SHP77 treated with DMSO at 0.1 percent for 48 hours (cell line): Measurements from ENCODE around the gene ZDHHC7.
"Not testable (repeated sequence)": the region's sequence is repeated elsewhere in the genome, so short reads cannot be mapped to it uniquely, and the experiment has no call there.

ENCODE experiments used
- DNase-seq: peaks from one replicate; lab custom pipeline; 2025; lab: John Stamatoyannopoulos, UW

The ZDHHC7 gene

GRCh38 chr16:85042606-85043005 lies 31.3 kb upstream of the ZDHHC7 start:
- DNase-seq: no peak

- no peak for DNase-seq
Observed at GRCh38 chr16:85042167-85042526, 30.8 kb upstream of the ZDHHC7 start.

GRCh38 chr16:85041219-85042166 lies 30.2 kb upstream of the ZDHHC7 start:
- DNase-seq: no peak

GRCh38 chr16:85040685-85041084 lies 29.4 kb upstream of the ZDHHC7 start:
- no peak for DNase-seq

GRCh38 chr16:85037721-85038120 lies 26.4 kb upstream of the ZDHHC7 start:
- no peak for DNase-seq

- peak; percentile 96 for DNase-seq
Observed at GRCh38 chr16:85037050-85037410, 25.7 kb upstream of the ZDHHC7 start.

- peak; percentile 34 for DNase-seq
Observed at GRCh38 chr16:85036236-85037049, 25.1 kb upstream of the ZDHHC7 start.

GRCh38 chr16:85034591-85035433 lies 23.5 kb upstream of the ZDHHC7 start:
- DNase-seq: peak; percentile 24

GRCh38 chr16:85033171-85033570 lies 21.8 kb upstream of the ZDHHC7 start:
- no peak for DNase-seq

- DNase-seq: not testable (repeated sequence)
Observed at GRCh38 chr16:85032187-85032586, 20.9 kb upstream of the ZDHHC7 start.

- DNase-seq: no peak
Observed at GRCh38 chr16:85031451-85031850, 20.1 kb upstream of the ZDHHC7 start.

- DNase-seq: no peak
Observed at GRCh38 chr16:85029981-85030401, 18.7 kb upstream of the ZDHHC7 start.

GRCh38 chr16:85029408-85029784 lies 18.1 kb upstream of the ZDHHC7 start:
- DNase-seq: no peak

GRCh38 chr16:85028685-85029407 lies 17.5 kb upstream of the ZDHHC7 start:
- no peak for DNase-seq

- no peak for DNase-seq
Observed at GRCh38 chr16:85027958-85028684, 16.8 kb upstream of the ZDHHC7 start.

GRCh38 chr16:85027349-85027957 lies 16.1 kb upstream of the ZDHHC7 start, which contains the start of gene KIAA0513:
Gene KIAA0513 (plus strand): TSS chr16:85027795. CDS start chr16:85067072, 39,277 bp downstream.
- peak; percentile 74 for DNase-seq

- no peak for DNase-seq
Observed at GRCh38 chr16:85026703-85027102, 15.4 kb upstream of the ZDHHC7 start.

GRCh38 chr16:85025781-85026653 lies 14.7 kb upstream of the ZDHHC7 start:
- no peak for DNase-seq

GRCh38 chr16:85019659-85020245 lies 8.4 kb upstream of the ZDHHC7 start:
- DNase-seq: peak; percentile 31
